Keratinocyte (primary cell): Measurements from ENCODE around the gene OR2T3.
"Not testable (repeated sequence)": the region's sequence is repeated elsewhere in the genome, so short reads cannot be mapped to it uniquely, and the experiment has no call there.

ENCODE experiments used
- EZH2 ChIP-seq: IDR thresholded peaks from one replicate; pipeline ENCODE4 v1.6.1; 2012; ENCODE audit warnings: inconsistent platforms, mild to moderate bottlenecking, low read length, moderate library complexity
- TF ChIP-seq, protein P1 (sequence below), 3 experiments: IDR thresholded peaks in 1 of 3; conservative IDR thresholded peaks in 1 of 3; optimal IDR thresholded peaks in 1 of 3; 2 replicates in 2 of 3; 3 replicates in 1 of 3; pipeline versions ENCODE3 to v1.5.1; 2011; ENCODE audit warnings: low read length in 3 of 3, mild to moderate bottlenecking in 3 of 3, moderate library complexity in 2 of 3, control low read depth in 1 of 3, inconsistent platforms in 1 of 3; ENCODE audit not compliant: insufficient read depth in 2 of 3; ENCODE audit errors: extremely low read depth in 1 of 3

DNA sequence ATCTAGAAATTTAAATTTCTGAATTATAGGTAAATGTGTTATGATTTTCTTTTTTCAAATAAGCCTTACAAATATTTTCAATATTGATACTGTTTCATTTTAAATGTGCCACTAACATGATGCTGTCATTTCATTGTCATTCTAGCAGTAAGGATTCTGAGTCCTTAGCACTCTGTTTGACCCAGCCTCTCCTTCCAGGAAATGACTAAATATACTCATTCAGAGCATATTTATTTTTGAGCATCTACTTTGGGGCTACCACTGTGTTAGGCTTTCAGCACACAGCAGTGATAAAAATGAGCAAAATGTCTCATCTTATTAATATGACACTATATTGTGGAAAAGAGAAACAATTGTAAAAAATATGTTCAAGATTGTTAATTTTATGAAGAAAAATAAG lies 37.1 kb downstream of the OR2T3 start:
- TF ChIP-seq, protein P1, sequence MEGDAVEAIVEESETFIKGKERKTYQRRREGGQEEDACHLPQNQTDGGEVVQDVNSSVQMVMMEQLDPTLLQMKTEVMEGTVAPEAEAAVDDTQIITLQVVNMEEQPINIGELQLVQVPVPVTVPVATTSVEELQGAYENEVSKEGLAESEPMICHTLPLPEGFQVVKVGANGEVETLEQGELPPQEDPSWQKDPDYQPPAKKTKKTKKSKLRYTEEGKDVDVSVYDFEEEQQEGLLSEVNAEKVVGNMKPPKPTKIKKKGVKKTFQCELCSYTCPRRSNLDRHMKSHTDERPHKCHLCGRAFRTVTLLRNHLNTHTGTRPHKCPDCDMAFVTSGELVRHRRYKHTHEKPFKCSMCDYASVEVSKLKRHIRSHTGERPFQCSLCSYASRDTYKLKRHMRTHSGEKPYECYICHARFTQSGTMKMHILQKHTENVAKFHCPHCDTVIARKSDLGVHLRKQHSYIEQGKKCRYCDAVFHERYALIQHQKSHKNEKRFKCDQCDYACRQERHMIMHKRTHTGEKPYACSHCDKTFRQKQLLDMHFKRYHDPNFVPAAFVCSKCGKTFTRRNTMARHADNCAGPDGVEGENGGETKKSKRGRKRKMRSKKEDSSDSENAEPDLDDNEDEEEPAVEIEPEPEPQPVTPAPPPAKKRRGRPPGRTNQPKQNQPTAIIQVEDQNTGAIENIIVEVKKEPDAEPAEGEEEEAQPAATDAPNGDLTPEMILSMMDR (optimal IDR thresholded peaks at IDR 0.05 in 1 of 3, IDR thresholded peaks at IDR 0.05 in 1 of 3, conservative IDR thresholded peaks at IDR 0.05 in 1 of 3; ENCODE audit: extremely low read depth in 1 of 3, insufficient read depth in 2 of 3, low read length in 3 of 3), result not testable (repeated sequence)
- not testable (repeated sequence) for TF ChIP-seq EZH2
